HG03103 (cell line): Measurements from ENCODE around the gene HGD.
A peak's percentile ranks its signal among the peaks of the same experiment; 100 is the strongest.
"Not testable (repeated sequence)": the region's sequence is repeated elsewhere in the genome, so short reads cannot be mapped to it uniquely, and the experiment has no call there.

ENCODE experiments used
- ATAC-seq: cut with Tn5 transposase; IDR thresholded peaks from one replicate; pipeline ENCODE4 v1.9.1; 2021; ENCODE audit warnings: low read depth; ENCODE audit not compliant: unreplicated experiment

Gene HGD

DNA sequence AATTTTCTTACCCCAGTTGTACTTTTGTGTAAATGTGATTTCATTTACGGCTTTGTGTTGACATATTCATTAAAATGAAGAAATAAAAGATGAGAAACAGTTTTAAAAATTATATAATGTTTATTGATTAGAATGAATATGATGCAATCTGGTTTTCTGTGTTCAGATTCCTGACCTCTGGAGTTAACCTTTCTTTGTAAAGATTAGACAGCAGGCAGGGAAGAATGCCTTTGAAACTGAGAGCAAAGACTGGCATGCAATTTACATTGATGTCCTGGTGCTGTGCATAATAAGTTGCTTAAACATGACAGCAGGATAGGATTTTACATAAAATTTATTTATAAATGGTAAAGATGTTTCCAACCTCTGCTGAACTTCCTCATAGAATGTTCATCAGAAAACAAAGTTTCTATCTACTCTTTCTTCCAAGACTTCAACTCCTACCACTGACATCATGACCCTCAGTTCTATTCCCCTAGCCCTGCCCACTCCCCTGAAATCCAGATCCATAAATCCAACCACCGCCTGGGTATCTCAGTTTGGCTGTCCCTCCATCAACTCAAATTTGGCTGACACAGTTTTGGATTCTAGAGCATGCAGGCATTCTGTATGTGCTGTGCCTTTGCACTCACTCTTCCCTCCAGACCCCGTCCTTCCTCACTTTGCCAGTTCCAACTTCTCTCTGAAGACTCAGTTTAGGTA is 1.7 kb downstream of the HGD start:
- no peak for ATAC-seq

DNA sequence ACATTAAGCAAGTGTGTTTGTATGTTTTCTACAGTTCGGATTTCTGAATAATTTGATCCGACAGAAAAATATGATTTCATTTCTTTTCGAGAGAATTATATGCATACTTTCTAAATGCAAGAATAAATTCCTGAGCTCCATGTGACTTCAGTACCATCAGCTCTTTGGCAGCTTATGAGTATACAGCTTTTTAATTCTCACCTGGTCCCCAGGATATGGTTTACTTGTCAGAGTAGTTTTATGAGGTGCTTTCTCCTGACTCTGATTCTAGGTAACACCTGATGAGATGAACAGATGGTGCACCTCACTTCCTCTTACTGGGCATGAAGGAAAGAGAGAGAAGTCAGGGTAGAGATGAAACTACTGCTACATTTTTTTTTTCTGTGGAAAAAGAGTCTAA is 3.1 kb downstream of the HGD start:
- ATAC-seq = peak; percentile 43

DNA sequence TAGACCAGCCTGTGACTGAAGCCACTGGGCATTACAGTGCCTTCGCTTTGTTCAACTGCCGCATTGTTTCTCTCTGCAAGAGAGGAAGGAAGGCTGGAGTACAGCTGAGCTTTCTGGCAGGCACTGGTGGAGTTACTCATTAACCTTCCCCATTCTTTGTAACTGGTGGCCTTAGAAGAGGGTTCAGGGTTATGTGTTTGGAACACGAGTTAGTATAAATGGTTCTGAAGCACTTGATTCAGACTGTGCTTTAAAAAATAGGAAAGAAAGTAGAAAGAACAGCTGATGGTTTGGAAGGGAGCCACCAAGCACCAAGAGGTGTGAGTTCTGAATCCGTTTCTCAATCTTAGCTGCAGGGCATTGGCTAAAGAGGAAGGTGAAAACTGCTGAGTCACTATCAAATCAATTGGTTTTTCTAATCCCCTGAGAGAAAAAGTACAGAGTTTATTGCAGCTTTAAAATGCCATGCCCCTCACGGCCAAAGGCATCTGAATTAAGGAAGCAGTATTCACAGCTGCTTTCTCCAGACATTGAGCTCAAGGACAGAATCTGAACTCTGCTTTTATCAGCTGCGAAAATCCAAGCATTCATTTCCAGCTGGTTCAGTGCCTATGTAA is 3.6 kb downstream of the HGD start:
- ATAC-seq = peak; percentile 64

DNA sequence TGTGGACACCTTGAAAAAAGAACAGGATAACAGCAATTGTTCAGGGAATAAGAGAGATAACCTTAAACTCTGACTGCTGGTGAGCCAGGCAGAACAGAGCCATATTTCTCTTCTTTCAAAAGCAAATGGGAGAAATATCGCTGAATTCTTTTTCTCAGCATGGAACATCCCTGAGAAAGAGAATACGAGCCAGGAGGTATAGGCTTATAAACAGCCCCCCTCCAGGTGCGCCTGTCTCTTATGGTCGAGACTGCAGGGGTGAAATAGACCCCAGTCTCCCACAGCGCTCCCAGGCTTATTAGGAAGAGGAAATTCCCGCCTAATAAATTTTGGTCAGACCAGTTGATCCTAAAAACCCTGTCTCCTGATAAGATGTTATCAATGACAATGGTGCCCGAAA is 4.8 kb downstream of the HGD start:
- not testable (repeated sequence) for ATAC-seq

DNA sequence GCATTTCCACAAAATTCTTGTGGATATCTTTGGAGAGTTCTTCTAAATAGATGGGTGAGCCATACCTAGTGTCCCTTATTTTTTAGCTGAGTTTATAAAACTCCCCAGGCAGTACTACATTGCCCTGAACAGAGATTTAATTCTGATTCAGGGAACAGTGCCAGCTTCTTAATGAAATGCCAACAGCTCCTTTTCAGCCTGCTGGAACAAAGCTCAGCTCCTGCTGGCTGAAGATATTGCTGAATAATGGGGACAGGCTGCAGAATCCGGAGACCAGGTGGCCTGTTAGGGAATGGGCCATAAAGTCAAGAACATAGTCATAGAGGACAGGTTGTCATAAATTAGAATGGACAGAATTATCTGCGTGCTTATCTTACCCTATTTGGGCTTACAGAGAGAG is 8.9 kb downstream of the HGD start:
- no peak for ATAC-seq

DNA sequence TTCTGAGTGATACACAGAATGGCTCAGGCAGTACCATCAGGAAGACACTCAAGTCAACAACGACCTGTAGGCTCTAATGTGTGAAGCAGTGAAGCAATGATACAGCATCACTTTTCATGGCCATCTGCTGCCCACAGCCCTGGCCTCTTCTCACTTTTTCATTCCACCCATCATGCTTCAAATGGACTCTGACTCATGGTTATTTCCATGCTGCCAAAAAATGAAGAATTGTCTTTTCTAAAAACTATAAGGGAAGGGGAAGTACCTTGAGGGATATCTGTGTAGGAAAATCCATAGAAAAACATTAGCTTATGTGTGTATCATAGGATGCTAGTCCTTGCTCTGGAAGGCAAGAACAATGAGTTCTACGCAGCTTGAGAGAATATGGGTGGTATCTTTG is 11.5 kb downstream of the HGD start:
- no peak for ATAC-seq

DNA sequence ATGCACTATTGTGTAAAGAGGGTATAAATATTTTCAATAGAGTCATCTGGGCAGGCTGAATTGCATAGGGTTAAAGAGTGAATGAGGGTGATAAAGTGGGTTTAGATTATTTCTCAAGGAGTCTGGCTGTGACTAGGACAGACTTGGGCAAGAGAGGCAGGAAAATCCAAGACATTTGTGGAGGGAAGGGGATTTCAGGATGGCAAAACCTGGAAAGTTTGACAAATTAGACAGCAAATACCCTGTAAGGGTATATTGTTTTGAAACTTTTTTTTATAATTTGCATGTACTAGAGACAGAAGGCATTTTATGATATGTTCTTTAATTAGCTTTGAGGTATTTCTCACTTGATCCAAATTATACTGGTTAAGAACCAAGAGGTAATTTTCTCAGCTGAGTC is 17.1 kb downstream of the HGD start:
- ATAC-seq = no peak

DNA sequence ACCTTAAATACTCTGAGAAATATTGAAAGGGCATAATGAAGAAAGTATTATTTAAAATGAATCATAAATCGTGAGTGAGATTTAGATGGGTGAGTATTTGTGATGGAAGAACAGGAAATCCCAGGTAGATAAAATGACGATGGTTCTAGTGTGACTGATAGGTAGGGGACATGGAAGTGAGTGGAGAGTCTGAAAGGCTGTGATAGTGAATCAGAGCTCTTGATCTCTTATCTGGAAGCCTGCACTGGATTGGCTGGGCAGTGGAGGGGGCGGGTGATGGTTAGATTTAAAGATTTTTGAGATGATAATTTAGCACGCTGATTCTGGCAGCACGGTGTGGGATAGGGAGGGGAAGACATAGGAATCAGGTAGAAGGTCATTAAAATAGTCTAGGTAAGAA is 20.1 kb downstream of the HGD start:
- ATAC-seq = no peak

DNA sequence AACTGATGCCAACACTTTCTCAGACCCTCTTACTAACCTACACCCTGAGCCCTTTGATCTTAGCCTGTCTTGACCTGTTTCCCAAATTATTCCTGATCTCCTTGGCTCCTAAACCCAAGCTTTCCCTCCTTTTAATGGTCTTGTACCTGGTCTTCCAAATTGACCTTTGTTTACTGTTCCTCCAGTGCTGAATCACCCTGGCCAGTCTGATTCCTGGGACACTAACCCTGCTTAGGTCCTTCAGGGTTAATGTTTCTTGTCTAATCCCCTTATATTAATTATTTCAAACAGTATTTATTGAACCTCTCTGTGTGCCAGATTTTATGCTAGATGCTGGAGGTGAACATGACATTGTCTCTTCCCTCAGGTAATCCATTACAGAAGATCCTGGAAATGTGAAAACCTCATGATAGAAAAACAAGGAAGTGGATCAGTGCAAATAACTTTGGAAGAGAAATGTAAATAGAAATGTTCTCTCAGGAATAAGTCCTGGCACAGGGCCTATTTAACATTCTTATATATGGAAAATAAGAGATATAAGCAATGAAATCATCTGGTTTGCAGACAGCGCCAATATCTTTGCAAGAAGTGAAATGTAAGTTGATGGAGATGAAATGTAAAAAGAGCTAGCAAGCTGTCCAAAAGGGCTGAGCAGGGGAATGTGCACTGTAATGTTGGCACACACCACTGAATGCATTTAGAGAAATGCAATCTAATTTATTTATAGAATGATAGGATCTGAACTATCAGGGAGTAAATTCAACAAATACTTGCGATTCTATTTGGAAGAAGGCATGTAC is 20.7 kb downstream of the HGD start:
- ATAC-seq = no peak

DNA sequence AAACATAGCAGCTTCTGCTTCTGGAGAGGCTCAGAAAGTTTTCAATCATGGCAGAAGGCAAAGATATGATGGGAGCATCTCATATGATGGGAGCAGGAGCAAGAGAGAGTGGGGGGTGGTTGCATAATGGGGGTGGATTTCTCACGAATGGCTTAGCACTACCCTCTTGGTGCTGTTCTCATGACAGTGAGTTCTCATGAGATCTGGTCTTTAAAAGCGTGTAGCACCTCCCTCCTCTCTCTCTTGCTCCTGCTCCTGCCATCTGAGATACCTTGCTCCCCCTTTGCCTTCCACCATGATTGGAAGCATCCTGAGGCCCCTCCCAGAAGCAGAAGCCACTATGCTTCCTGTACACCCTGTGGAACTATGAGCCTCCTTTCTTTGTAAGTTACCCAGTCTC is 22.2 kb downstream of the HGD start:
- no peak for ATAC-seq

DNA sequence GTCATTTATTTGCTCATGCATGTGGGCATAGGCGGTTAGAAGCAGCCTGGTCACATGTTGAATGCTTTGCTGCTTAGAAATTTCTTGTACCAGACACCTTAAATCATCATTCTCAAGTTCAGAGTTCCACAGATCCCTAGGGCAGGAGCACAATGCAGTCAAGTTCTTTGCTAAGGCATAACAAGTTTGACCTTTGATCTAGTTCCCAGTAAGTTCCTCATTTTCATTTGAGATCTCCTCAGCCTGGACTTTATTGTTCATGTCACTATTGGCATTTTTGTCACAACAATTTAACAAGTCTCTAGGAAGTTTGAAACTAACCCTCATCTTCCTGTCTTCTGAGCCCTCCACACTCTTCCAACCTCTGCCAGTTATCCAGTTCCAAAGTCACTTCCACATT is 22.8 kb downstream of the HGD start:
- no peak for ATAC-seq

DNA sequence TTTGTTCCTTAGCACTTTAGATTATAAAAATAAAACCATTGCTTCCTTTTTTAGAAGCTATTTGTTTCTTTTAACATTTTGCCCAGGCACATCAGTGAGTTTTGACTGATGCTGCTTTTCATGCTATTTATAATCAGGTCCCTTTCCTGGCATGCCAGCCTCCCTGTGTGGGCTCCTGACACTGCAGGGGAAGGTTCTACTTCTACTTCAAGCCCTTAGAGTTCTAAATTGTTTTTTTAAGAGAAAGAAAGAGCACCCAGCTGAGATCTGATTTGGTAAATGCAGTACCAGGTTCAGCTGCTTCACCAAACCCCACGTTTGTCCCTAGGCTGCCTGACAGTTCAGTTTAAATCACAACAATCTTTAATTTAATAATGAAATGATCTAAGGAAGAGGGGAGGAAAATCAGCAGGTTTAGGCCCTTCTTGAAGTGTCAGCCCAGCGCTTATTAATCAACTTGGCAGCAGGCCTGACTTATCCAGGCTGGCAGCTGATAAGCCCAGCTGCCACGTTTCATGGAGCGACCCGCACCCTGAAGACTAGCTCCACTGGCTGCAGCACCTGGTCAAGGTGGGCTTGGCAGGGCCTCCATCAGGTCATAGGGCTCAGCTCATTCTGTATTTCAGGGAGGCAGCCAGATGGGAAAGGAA is 29.0 kb downstream of the HGD start:
- no peak for ATAC-seq

DNA sequence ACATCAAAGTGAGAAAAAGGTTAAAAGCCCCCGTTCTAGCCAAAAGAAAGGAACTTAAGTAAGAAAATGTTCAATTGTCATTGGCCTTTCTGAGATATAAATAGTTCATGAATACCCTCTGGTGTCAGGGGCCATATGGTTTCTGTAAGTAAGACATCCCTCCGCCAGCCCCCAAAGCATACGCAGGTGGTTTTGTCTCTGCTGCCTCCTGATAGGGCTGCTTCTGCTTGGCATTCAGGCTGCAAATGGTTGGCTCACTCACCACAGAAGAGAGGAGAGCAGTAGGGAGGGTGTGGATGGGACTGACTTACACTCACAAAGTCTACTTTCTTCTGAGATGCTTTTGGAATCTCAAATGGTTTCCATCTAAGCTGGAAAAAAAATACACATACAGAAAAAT is 29.8 kb downstream of the HGD start:
- no peak for ATAC-seq

DNA sequence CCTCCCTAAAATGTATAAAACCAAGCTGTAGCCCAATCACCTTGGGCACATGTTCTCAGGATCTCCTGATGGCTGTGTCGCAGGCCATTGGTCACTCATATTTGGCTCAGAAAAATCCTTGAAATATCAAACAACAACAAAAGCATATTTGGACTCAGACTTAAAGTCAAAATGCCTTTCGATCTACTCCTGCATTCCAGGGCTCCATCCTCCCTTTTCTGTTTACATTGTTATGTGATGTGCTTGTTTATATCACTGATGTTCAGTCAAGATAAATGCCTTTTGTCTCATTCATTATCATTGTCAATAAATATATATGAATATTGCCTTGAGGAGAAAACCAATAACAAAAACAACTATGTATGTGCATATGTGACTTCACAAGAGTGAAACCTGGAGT is 31.7 kb downstream of the HGD start:
- ATAC-seq = no peak

DNA sequence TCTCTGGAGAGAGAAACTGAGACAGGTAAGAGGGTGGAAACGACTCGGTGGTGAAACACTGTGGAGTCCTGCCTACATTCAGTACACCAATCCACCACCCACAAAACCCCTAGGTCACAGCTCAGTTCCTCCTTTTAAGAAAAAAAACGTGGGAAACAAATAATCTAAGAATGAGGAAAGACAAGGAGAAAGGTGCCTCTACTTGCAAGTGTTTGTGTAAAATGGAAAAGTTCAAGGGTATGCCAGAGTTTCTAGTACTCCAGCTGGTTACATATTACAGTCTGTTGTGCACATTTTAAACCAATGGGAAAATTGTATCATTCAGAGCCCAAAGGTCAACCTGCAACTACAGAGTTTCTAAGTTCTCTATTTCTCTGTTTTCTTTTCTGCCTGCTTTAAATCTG is 32.2 kb downstream of the HGD start:
- no peak for ATAC-seq

DNA sequence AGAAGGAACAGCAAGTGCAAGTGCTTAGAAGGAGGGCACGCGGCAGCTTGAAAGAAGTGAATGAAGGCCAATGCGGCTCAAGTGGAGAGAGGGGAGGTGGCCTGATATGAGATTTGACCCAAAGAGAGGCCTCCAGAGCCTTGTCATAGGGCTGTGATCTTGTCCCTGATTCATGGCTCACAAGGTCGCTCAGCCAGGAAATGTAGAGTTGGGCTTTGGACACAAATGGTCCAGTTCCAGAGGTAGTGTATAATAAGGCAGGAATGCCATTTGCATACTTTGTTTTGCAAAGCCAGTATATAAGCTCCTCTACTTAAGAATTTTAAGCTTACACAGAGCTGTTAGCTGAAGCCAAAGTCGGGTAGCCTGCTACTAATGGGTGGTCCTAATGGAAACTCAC is 33.7 kb downstream of the HGD start:
- ATAC-seq = no peak

DNA sequence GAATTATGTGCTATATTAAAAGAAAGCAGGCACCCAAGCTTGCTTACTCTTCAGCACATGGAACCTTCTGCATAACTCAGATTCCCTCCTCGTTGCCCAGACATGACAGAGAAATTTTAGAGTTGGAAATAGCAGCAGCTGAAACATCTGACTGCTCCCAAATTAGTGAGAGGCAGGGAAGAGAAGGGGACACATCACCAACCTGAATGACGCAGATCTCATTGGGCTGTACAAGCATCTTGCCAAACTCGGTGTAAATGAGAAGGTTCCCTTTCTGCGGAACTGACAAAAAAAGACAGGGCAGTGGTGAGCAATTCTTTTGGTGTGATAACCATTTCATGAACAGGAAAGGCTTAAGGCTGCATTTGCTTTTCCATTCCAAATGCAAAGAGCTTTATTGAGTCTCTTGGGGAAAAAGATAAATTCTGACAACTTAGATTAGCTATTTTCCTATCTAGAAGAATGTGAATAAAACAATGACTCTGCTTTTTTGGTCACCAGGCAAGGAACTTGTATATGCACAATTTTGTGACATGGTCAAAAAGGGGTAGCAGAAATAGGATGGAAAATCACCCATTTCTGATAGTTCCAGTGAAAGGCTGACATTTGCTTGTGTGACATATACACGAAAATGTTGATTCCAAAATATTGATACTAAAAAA is 35.1 kb downstream of the HGD start:
- ATAC-seq = no peak

DNA sequence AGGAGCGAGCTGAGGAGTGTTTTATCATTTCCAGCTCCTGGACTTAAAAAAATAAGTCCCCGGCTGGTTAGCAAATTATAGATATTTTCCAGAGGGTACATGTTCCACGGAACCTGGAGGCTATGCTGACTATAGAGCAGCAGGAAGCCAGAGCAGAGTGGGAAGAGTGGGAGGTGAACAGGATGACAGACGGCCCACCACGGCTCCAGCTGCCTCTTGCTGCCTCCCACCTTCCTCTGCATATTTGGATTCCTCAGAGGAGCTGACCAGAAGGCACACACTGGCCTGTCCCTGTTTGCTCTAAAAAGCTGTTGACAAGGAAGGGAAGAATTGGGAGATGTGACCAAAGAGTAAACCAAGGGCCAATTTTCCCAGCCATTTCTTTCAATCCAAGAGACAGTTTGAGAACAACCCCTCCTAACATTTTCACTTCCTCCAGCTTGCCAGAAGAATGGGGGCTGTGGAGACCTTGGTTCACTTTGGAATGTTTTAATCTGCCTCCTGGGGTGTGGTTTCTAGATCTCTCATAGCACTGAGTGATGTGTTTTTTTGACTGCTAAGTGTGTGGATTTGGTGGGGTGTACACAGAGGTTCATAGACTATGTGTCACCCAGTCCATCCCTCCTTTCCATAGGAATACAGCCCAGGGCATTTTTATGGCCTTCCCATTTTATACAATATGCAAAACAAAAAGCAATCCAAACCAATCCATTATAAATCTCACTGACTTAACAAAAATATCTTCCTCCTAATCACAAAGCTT is 36.8 kb downstream of the HGD start:
- no peak for ATAC-seq

DNA sequence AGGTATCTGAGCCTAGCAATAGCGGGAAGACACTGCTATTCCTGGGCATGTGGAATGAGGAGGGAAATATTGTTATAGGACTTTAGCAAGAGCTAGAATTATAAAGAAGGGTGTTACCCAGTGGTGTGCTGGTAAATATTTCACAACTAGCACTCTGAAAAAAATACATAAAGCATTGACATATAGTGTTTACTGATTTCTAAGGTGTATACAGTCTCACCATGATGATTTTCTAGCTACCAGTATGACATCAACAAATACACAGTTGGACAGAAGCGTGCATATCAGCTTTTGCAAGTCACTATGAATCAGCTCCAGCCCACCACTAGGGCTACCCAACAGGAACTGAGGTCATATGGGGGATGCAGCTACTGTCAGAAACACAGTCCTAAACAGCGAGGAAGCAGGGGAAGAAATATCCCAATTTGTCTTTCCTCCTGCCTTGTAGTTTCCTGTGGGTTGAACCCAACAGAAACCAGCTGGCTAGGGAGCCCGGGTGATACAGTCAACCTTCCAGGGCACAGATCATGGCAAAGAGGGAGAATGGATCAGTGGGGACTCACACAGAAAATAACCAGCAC is 39.6 kb downstream of the HGD start:
- ATAC-seq = no peak
